Measurements from ENCODE around the gene CHST3.
"Not testable (repeated sequence)": the region's sequence is repeated elsewhere in the genome, so short reads cannot be mapped to it uniquely, and the experiment has no call there.

GRCh38 chr10:71977614-71977903, 13.4 kb downstream of the CHST3 start:
- not testable (repeated sequence) for TF ChIP-seq CTCF, POLR2A (IDR thresholded peaks at IDR 0.05)

Measured in heart left ventricle (tissue), 13 donors.